Erythroblast (primary cell): ENCODE measurements around the gene ZNF236.

Experiments
- GATA1 ChIP-seq: IDR thresholded peaks from 2 replicates; pipeline ENCODE4 v1.6.1; 2011; ENCODE audit warnings: low read depth, mild to moderate bottlenecking, control low read depth, low read length, moderate library complexity
- POLR2A ChIP-seq: IDR thresholded peaks from 2 replicates; pipeline ENCODE4 v1.6.1; 2011; ENCODE audit warnings: mild to moderate bottlenecking, low read length

GRCh38 chr18:76844742-76845477 lies 22.6 kb downstream of the ZNF236 start:
- no peak for TF ChIP-seq POLR2A
- TF ChIP-seq GATA1: no peak
